K562 (cell line): Measurements from ENCODE around the gene FTH1. TPM values are rescaled to one million over a fixed set of nuclear protein-coding genes. Genes with fewer than 3 reads are reported as not detected.
A peak's percentile ranks its signal among the peaks of the same experiment; 100 is the strongest.

Experiments used
- FOXJ2 ChIP-seq: fragments of 200-800 bp; sonication (Bioruptor generic); IDR thresholded peaks from 2 replicates; pipeline ENCODE4 v1.6.1; 2016; ENCODE audit warnings: missing genetic modification characterization, missing compliant biosample characterization
- NONO ChIP-seq, 2 experiments: fragments of 200-400 bp in 1 of 2; fragments of 450-650 bp in 1 of 2; formaldehyde crosslinking in 1 of 2; IDR thresholded peaks; 2 replicates each; pipeline ENCODE4 v1.6.1; 2017; ENCODE audit warnings: low read depth in 2 of 2, mild to moderate bottlenecking in 2 of 2, moderate library complexity in 2 of 2, low read length in 1 of 2
- RCOR1 ChIP-seq, 2 experiments: IDR thresholded peaks; 2 replicates each; pipeline ENCODE4 v1.6.1; 2012; ENCODE audit warnings: low read depth in 2 of 2, low read length in 2 of 2, borderline replicate concordance in 1 of 2, improper control_type of control experiment in 1 of 2
- ZKSCAN1 ChIP-seq: fragments of 150-350 bp; IDR thresholded peaks from 2 replicates; pipeline ENCODE4 v1.6.1; 2016; ENCODE audit warnings: low read depth, low read length
- ZNF274 ChIP-seq: IDR thresholded peaks from 2 replicates; pipeline ENCODE4 v1.6.1; 2011; ENCODE audit warnings: low read depth, mild to moderate bottlenecking, low read length, moderate library complexity, borderline replicate concordance
- ZNF41 ChIP-seq: fragments of 250-450 bp; sonication (Bioruptor Pico); conservative IDR thresholded peaks from 2 replicates; pipeline ENCODE4 v1.4.0; 2020; ENCODE audit warnings: mild to moderate bottlenecking
- polyA plus RNA-seq, 8 experiments: library from polyadenylated mRNA; depleted of rRNA in 4 of 8; stranded (reverse) in 5 of 8; unstranded in 3 of 8; fragments of >200 nt; fragmentation: Nextera tagmentation in 2 of 8; fragmentation: Illumina TruSeq in 1 of 8; extraction: Ambion mirVana in 2 of 8; extraction: Trizol in 1 of 8; gene quantifications; 2 replicates each; pipeline versions ENCODE4 v1.2.1 to v1.2.3, GENCODE V29; 2011 to 2014; ENCODE audit warnings: inconsistent platforms in 1 of 8, missing spikeins in 1 of 8
- total RNA-seq, 7 experiments: library from RNA; depleted of rRNA in 6 of 7; stranded (reverse); fragments of >200 nt in 6 of 7; fragmentation: Illumina TruSeq in 2 of 7; extraction: Trizol in 2 of 7; gene quantifications; 2 replicates each; pipeline versions ENCODE4 v1.2.1 to v1.2.3, GENCODE V29; 2011 to 2021; ENCODE audit warnings: low replicate concordance in 1 of 7
- TF ChIP-seq, protein P1 (sequence below): fragments of 450-650 bp; IDR thresholded peaks from 2 replicates; pipeline ENCODE4 v1.6.1; 2016; ENCODE audit warnings: antibody characterized with exemption
- TF ChIP-seq, protein P2 (sequence below), 2 experiments: IDR thresholded peaks; 2 replicates each; pipeline ENCODE4 v1.6.1; 2011; ENCODE audit warnings: borderline replicate concordance in 1 of 2, control low read depth in 1 of 2, low read depth in 1 of 2, low read length in 1 of 2, mild to moderate bottlenecking in 1 of 2, mixed read lengths in 1 of 2, moderate library complexity in 1 of 2; ENCODE audit not compliant: insufficient read depth in 1 of 2, insufficient read length in 1 of 2, poor library complexity in 1 of 2, severe bottlenecking in 1 of 2; ENCODE audit errors: extremely low read depth in 1 of 2
- TF ChIP-seq, protein P3 (sequence below): IDR thresholded peaks from 2 replicates; pipeline ENCODE4 v1.6.1; 2012; ENCODE audit warnings: low read depth, low read length, improper control_type of control experiment, borderline replicate concordance
- TF ChIP-seq, protein P4 (sequence below): fragments of 450-650 bp; IDR thresholded peaks from 2 replicates; pipeline ENCODE4 v1.6.1; 2017; ENCODE audit warnings: mild to moderate bottlenecking, moderate library complexity
- TF ChIP-seq, protein P5 (sequence below): fragments of 250-450 bp; sonication (Bioruptor Pico); IDR thresholded peaks from 2 replicates; pipeline ENCODE4 v1.5.0; 2021
- TF ChIP-seq, protein P6 (sequence below): sonication (generic); formaldehyde crosslinking; IDR thresholded peaks from 2 replicates; pipeline ENCODE4 v1.8.0; 2022; ENCODE audit warnings: missing genetic modification reagents, mild to moderate bottlenecking, moderate library complexity, borderline replicate concordance
- TF ChIP-seq, protein P7 (sequence below): fragments of 450-650 bp; IDR thresholded peaks from 2 replicates; pipeline ENCODE4 v1.6.1; 2018; ENCODE audit not compliant: partially characterized antibody

The FTH1 gene
- total and polyA plus RNA-seq, 9 of the 15 experiments (the other 6 are each of a cell fraction or from before 2014, with no cell fraction given) = 370 to 3,146 (median 802) TPM

DNA sequence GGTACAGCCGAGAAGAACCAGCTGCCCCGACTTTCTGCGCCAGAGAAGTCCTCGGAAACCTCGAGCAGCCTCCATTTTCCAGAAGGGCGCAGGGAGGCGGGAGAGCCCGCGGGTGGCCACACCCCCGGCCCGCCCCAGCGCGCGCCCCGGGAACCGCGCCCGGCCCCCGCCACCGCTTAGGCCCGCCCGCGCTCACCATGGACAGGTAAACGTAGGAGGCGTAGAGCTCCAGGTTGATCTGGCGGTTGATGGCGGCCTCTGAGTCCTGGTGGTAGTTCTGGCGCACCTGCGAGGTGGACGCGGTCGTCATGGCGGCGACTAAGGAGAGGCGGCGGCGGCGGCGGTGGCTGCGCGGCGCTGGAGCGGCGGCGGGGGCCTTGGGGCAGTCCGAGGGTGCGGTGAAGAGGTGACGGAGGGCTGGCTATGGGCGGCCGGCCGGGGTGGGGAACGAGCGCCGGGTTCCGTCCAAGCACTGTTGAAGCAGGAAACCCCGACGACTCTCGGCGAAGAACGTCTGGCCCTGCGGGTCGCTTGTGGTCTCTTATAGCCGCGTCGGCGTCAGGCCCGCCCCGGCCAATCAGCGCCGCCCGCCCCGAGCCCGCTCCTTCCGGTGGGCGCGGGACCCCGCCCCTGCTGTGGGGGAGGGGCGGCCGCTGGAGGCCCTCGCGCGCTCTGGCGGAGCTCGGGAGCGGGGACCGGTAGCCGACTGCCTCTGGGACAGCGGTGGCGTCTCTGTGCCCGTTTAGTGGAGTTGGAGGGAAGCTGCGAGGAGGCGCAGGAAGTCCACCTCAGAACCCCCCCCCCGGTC, at the start of gene FTH1 (continued):
- TF ChIP-seq, protein P1, sequence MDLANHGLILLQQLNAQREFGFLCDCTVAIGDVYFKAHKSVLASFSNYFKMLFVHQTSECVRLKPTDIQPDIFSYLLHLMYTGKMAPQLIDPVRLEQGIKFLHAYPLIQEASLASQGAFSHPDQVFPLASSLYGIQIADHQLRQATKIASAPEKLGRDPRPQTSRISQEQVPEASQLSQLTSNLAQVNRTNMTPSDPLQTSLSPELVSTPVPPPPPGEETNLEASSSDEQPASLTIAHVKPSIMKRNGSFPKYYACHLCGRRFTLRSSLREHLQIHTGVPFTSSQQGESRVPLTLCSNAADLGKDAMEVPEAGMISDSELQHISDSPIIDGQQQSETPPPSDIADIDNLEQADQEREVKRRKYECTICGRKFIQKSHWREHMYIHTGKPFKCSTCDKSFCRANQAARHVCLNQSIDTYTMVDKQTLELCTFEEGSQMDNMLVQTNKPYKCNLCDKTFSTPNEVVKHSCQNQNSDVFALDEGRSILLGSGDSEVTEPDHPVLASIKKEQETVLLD = no peak
- TF ChIP-seq RCOR1 (IDR thresholded peaks at IDR 0.05; ENCODE audit: borderline replicate concordance in 1 of 2, low read depth in 2 of 2, low read length in 2 of 2) = 0 out of 4 replicates have a peak, but pooled peaks of 1 of the 2 experiments have one; percentile 19
- TF ChIP-seq, protein P2, sequence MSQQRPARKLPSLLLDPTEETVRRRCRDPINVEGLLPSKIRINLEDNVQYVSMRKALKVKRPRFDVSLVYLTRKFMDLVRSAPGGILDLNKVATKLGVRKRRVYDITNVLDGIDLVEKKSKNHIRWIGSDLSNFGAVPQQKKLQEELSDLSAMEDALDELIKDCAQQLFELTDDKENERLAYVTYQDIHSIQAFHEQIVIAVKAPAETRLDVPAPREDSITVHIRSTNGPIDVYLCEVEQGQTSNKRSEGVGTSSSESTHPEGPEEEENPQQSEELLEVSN (IDR thresholded peaks at IDR 0.05; ENCODE audit: borderline replicate concordance in 1 of 2, extremely low read depth in 1 of 2, insufficient read depth in 1 of 2, insufficient read length in 1 of 2, low read depth in 1 of 2, low read length in 1 of 2, poor library complexity in 1 of 2, severe bottlenecking in 1 of 2) = peak in 1 of 2 experiments; percentile 44
- TF ChIP-seq FOXJ2 = peak; percentile 71; the same call in 1 of the 2 replicates
- TF ChIP-seq NONO (IDR thresholded peaks at IDR 0.05; ENCODE audit: low read depth in 2 of 2, low read length in 1 of 2) = peak; percentile 11 to 94; a peak in 3 of 4 replicates
- TF ChIP-seq, protein P3, sequence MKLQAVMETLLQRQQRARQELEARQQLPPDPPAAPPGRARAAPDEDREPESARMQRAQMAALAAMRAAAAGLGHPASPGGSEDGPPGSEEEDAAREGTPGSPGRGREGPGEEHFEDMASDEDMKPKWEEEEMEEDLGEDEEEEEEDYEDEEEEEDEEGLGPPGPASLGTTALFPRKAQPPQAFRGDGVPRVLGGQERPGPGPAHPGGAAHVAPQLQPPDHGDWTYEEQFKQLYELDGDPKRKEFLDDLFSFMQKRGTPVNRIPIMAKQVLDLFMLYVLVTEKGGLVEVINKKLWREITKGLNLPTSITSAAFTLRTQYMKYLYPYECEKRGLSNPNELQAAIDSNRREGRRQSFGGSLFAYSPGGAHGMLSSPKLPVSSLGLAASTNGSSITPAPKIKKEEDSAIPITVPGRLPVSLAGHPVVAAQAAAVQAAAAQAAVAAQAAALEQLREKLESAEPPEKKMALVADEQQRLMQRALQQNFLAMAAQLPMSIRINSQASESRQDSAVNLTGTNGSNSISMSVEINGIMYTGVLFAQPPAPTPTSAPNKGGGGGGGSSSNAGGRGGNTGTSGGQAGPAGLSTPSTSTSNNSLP = no peak
- TF ChIP-seq, protein P4, sequence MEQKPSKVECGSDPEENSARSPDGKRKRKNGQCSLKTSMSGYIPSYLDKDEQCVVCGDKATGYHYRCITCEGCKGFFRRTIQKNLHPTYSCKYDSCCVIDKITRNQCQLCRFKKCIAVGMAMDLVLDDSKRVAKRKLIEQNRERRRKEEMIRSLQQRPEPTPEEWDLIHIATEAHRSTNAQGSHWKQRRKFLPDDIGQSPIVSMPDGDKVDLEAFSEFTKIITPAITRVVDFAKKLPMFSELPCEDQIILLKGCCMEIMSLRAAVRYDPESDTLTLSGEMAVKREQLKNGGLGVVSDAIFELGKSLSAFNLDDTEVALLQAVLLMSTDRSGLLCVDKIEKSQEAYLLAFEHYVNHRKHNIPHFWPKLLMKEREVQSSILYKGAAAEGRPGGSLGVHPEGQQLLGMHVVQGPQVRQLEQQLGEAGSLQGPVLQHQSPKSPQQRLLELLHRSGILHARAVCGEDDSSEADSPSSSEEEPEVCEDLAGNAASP = no peak
- TF ChIP-seq, protein P5, sequence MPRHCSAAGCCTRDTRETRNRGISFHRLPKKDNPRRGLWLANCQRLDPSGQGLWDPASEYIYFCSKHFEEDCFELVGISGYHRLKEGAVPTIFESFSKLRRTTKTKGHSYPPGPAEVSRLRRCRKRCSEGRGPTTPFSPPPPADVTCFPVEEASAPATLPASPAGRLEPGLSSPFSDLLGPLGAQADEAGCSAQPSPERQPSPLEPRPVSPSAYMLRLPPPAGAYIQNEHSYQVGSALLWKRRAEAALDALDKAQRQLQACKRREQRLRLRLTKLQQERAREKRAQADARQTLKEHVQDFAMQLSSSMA (CRISPR knock-in tag) = no peak
- TF ChIP-seq ZKSCAN1 = no peak
- no peak for TF ChIP-seq ZNF274
- TF ChIP-seq, protein P6, sequence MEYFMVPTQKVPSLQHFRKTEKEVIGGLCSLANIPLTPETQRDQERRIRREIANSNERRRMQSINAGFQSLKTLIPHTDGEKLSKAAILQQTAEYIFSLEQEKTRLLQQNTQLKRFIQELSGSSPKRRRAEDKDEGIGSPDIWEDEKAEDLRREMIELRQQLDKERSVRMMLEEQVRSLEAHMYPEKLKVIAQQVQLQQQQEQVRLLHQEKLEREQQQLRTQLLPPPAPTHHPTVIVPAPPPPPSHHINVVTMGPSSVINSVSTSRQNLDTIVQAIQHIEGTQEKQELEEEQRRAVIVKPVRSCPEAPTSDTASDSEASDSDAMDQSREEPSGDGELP = peak; percentile 51; the same call in 1 of the 2 replicates
- TF ChIP-seq, protein P7, sequence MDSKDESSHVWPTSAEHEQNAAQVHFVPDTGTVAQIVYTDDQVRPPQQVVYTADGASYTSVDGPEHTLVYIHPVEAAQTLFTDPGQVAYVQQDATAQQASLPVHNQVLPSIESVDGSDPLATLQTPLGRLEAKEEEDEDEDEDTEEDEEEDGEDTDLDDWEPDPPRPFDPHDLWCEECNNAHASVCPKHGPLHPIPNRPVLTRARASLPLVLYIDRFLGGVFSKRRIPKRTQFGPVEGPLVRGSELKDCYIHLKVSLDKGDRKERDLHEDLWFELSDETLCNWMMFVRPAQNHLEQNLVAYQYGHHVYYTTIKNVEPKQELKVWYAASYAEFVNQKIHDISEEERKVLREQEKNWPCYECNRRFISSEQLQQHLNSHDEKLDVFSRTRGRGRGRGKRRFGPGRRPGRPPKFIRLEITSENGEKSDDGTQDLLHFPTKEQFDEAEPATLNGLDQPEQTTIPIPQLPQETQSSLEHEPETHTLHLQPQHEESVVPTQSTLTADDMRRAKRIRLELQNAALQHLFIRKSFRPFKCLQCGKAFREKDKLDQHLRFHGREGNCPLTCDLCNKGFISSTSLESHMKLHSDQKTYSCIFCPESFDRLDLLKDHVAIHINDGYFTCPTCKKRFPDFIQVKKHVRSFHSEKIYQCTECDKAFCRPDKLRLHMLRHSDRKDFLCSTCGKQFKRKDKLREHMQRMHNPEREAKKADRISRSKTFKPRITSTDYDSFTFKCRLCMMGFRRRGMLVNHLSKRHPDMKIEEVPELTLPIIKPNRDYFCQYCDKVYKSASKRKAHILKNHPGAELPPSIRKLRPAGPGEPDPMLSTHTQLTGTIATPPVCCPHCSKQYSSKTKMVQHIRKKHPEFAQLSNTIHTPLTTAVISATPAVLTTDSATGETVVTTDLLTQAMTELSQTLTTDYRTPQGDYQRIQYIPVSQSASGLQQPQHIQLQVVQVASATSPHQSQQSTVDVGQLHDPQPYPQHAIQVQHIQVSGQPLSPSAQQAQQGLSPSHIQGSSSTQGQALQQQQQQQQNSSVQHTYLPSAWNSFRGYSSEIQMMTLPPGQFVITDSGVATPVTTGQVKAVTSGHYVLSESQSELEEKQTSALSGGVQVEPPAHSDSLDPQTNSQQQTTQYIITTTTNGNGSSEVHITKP = no peak
- no peak for TF ChIP-seq ZNF41 (CRISPR knock-in tag)
